LNCaP clone FGC (cell line): Measurements from ENCODE around the gene PDE4D.

Experiments used
- DNase-seq: peaks from one replicate; pipeline ENCODE4 v3.0.0-alpha.2; 2011; ENCODE audit warnings: low read depth
- H3K4me3 ChIP-seq: 2 replicates; pipeline ENCODE4 v1.5.1; 2011; ENCODE audit warnings: mild to moderate bottlenecking, low read depth, low read length, control low read depth
- TF ChIP-seq, protein P1 (sequence below): IDR thresholded peaks from 2 replicates; pipeline ENCODE4 v1.5.1; 2012; ENCODE audit warnings: mild to moderate bottlenecking; ENCODE audit not compliant: control insufficient read depth, insufficient read depth; ENCODE audit errors: extremely low read depth

PDE4D gene

DNA sequence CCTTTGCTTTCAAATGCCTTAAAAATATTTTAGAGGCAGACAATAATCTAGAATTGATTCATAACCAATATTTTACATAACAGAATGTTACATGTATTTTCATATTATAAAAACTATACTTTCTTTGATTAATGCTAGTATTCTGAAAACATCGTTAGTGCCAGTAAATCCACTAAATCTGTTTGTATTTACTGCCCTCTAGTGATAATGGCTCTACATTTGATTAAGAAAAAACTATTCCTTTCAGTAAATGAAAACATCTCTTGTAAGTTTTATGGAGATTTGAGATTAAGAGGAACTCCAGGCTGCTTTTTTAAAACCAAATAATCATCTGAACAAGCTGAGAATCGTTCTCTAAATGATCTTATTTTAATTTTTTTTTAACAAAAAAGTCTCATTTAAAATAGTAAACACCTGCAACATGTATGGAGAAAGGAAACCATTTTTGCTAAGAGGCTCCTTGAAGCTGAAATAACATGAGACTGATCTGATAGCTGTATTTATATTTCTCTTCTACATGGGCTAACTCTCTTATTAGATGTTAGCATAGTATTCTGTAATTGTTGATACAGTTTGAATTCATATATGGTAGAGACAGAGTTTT is 886.0 kb downstream of the PDE4D start:
- H3K4me3 ChIP-seq: no peak overlapping the region
- TF ChIP-seq, protein P1, sequence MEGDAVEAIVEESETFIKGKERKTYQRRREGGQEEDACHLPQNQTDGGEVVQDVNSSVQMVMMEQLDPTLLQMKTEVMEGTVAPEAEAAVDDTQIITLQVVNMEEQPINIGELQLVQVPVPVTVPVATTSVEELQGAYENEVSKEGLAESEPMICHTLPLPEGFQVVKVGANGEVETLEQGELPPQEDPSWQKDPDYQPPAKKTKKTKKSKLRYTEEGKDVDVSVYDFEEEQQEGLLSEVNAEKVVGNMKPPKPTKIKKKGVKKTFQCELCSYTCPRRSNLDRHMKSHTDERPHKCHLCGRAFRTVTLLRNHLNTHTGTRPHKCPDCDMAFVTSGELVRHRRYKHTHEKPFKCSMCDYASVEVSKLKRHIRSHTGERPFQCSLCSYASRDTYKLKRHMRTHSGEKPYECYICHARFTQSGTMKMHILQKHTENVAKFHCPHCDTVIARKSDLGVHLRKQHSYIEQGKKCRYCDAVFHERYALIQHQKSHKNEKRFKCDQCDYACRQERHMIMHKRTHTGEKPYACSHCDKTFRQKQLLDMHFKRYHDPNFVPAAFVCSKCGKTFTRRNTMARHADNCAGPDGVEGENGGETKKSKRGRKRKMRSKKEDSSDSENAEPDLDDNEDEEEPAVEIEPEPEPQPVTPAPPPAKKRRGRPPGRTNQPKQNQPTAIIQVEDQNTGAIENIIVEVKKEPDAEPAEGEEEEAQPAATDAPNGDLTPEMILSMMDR: peak; percentile 73
- DNase-seq: peak; percentile 30

DNA sequence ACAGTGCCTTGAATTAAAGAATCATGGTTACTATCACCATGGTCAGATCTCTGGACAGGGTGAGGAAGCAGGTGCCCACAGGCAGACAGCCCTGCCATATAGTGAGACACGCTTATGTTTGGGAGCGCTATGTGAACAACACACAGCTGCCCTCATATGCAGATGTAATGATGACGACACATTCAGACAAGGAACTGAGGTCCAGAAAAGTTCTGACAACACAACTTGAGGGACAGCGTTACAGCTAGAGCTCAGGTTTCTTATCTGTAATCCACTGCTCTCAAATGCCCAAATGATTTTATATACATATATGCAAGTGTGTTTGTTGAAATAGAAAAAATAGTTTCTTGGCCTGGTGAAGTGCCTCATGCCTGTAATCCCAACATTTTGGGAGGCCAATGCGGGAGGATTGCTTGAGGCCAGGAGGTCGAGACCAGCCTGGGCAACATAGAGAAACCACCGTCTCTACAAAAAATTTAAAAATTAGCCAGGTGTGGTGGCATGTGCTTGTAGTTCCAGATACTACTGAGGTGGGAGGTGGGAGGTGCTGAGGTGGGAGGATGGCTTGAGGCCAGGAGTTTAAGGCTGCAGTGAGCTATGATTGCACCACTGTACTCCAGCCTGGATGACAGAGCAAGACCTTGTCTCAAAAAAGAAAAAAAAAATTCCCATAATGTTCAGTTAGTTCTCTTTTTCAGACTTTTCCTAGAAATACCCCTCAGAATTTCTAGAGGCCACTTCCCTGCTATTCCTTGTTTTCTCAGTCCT is 887.4 kb downstream of the PDE4D start:
- no peak overlapping the region for H3K4me3 ChIP-seq
- TF ChIP-seq, protein P1: no peak
- DNase-seq: no peak

DNA sequence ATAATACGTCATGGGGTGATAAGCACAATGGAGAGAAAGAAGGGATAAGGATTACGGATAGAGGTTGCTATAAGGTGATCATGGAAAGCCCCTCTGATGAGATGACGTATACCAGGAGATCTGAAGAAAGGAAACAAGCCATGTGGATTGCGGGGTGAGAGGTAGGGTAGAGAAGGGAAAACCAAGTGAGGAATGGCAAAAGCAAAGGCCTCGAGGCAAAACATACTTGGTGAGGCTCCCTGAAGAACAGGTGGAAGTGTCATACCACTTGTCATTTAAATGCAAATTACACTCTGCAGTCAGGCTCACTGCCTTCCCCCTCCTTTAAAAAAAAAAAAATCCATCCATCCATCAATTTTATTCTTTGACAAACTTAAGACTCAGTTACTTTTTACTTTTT is 889.9 kb downstream of the PDE4D start:
- no peak overlapping the region for H3K4me3 ChIP-seq
- no peak for DNase-seq
- TF ChIP-seq, protein P1: no peak

DNA sequence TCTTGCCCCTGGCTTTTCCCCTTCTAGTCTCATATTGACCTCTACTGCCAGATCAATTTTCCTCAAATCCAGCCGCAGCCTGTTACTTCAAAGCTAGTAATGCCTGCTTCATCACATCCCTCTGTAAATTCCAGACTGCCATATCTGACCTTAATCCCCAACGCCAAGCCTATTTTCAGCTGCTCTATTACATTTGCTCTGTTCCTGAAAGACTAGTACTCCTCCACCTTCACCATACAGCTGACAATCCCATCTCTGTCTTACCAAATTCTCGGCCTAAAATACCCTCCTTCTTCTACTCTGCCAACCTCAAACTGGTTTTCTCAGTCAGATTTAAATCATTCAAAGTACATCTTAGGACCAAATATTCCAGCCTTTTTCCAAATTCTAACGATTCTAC is 890.4 kb downstream of the PDE4D start:
- DNase-seq: no peak
- no peak overlapping the region for H3K4me3 ChIP-seq
- TF ChIP-seq, protein P1: no peak

DNA sequence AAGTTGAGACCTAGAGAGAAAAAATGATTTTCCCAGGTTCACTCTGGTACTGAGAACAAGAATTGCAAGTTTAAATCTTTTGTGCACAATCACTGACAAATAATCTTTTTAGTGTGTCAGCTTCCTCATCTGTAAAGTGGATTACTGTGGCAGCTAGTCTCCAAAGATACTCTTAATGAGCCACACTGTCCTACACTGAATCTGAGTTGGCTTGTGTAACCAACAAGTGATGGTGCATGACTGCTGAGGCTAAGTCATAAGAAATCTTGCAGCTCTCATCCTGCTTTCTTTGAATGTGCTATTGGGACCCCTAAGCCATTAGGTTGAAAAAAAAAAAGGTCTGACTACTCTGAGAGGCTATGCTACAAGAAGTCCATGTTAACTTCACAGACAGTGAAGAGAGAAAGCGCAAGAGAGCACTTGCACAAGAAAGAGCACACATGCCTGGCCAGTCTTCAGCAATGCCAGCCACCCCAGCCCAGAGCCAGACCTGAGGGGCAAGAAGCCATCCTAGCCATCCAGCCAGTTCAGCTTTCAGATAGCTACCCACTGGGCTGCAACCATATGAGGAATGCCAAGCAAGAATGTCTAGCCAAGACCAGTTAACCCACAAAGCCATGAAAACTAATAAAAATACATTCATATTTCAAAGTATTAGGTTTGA is 891.2 kb downstream of the PDE4D start:
- DNase-seq: no peak
- TF ChIP-seq, protein P1: no peak
- no peak overlapping the region for H3K4me3 ChIP-seq

DNA sequence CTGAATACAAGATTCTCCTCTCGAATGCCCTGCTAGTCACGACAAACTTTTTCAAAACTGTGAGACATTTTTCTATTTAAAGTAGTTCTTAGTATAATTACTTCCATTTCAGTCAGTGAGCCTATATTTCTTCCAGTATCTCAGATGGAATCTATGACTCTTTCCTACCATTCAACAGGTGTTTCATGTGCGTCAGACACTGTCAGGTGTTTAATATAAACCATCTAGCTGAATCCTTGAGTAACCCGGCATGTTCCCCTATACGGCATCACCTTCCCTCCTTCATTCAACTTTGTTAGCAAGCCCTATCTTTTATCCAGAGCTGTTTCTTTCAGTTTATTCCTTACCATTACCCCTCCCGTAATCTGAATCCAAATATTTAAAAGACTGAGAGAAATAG is 891.8 kb downstream of the PDE4D start:
- no peak overlapping the region for H3K4me3 ChIP-seq
- TF ChIP-seq, protein P1: no peak
- no peak for DNase-seq

DNA sequence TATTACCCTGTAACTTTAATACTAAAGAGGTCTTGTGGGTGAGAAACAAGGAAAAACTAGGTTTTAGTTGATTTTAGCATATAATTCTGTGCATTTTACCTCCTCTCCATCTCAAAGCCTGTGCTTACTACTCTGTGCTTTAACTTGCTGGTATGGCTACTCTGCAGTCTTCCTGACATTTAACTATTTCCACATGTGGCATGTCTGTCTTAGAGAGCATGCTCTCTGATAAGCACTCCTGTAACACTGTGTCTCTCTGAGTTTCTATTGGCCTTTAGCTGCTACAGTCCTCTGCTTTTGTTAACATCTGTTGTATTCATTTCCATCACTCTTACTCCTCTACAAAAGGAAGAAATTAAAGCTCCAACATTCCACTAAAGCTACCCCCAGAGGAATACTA is 892.4 kb downstream of the PDE4D start:
- DNase-seq: no peak
- no peak overlapping the region for H3K4me3 ChIP-seq
- TF ChIP-seq, protein P1: no peak
